GM12878 (cell line): ENCODE data around the gene WHRN. TPM values are rescaled to one million over a fixed set of nuclear protein-coding genes. Genes with fewer than 3 reads are reported as not detected.

Experiments used
- ATAC-seq: fragments of 200-7000 bp; cut with Tn5 transposase; 3 replicates; pipeline ENCODE4 v1.9.1; 2020; ENCODE audit warnings: mild to moderate bottlenecking, moderate library complexity
- BruUV-seq: library from RNA; stranded (reverse); fragments of 400-500 nt; replicated peaks from 2 replicates; lab custom pipeline; 2021; lab: Mats Ljungman, UMichigan
- CTCF ChIA-PET: fragments of 300-600 bp; sonication (Branson Sonifier 250); formaldehyde crosslinking; extraction: SDS; loops from one replicate; lab custom pipeline; 2021; ENCODE audit warnings: inconsistent platforms; lab: Yijun Ruan, JAX
- POLR2A ChIA-PET: fragments of 350-600 bp; formaldehyde crosslinking; extraction: SDS; loops from one replicate; lab custom pipeline; 2021; ENCODE audit warnings: inconsistent platforms; lab: Charles Lee
- RAD21 ChIA-PET: fragments of 300-600 bp; sonication (Branson Sonifier 250); formaldehyde crosslinking; loops from one replicate; lab custom pipeline; 2023; ENCODE audit warnings: antibody characterized with exemption; ENCODE audit not compliant: unreplicated experiment; lab: Charles Lee
- SMC1A ChIA-PET: fragments of 300-600 bp; sonication (Branson Sonifier 250); formaldehyde crosslinking; loops from one replicate; lab custom pipeline; 2023; ENCODE audit not compliant: unreplicated experiment, uncharacterized antibody; lab: Charles Lee
- DNase-seq: peaks from one replicate; pipeline ENCODE4 v3.0.0-alpha.2; 2011; ENCODE audit warnings: low read depth, low spot score
- FAIRE-seq: peaks from 3 replicates; lab custom pipeline; 2011; peaks lifted over from hg19 to GRCh38; lab: Jason Lieb, UNC
- H2AFZ ChIP-seq: 2 replicates; pipeline ENCODE4 v1.6.0; 2011; ENCODE audit warnings: low read depth, low read length, control low read depth; ENCODE audit not compliant: control insufficient read depth
- H3K27ac ChIP-seq: 2 replicates; pipeline ENCODE4 v1.5.1; 2011; ENCODE audit warnings: control low read depth; ENCODE audit not compliant: control insufficient read depth, insufficient read depth
- H3K27me3 ChIP-seq, 2 experiments: replicated peaks in 1 of 2; 2 replicates each; pipeline versions ENCODE4 v1.6.0 to v1.6.1; 2011; ENCODE audit warnings: low read length in 1 of 2; ENCODE audit not compliant: control insufficient read depth in 2 of 2, insufficient read depth in 2 of 2
- H3K36me3 ChIP-seq, 2 experiments: 2 replicates each; pipeline ENCODE4 v1.5.1; 2011; ENCODE audit warnings: low read length in 1 of 2; ENCODE audit not compliant: control insufficient read depth in 2 of 2, insufficient read depth in 2 of 2
- H3K4me1 ChIP-seq: 2 replicates; pipeline ENCODE4 v1.6.1; 2011; ENCODE audit warnings: mild to moderate bottlenecking, low read length, moderate library complexity, mixed read lengths; ENCODE audit not compliant: control insufficient read depth, insufficient read depth
- H3K4me2 ChIP-seq: 2 replicates; pipeline ENCODE4 v1.6.0; 2011; ENCODE audit warnings: control low read depth; ENCODE audit not compliant: control insufficient read depth, insufficient read depth
- H3K4me3 ChIP-seq: fragments of 200-600 bp; sonication (generic); 2 replicates; pipeline ENCODE4 v1.5.1; 2016
- H3K79me2 ChIP-seq: 2 replicates; pipeline ENCODE4 v1.6.0; 2011; ENCODE audit warnings: low read length; ENCODE audit not compliant: control insufficient read depth, insufficient read depth
- H3K9ac ChIP-seq: 2 replicates; pipeline ENCODE4 v1.8.0; 2011; ENCODE audit warnings: low read length, control low read depth, mixed read lengths; ENCODE audit not compliant: control insufficient read depth, insufficient read depth
- H3K9me3 ChIP-seq: replicated peaks from 3 replicates; pipeline ENCODE4 v1.5.1; 2011; ENCODE audit warnings: mild to moderate bottlenecking, low read length; ENCODE audit not compliant: control insufficient read depth, insufficient read depth
- H4K20me1 ChIP-seq: 2 replicates; pipeline ENCODE4 v1.6.0; 2011; ENCODE audit not compliant: control insufficient read depth, insufficient read depth
- BMI1 ChIP-seq: fragments of 450-650 bp; IDR thresholded peaks from 2 replicates; pipeline ENCODE4 v1.6.1; 2016; ENCODE audit warnings: mild to moderate bottlenecking, moderate library complexity, borderline replicate concordance
- CREM ChIP-seq: IDR thresholded peaks from 2 replicates; pipeline ENCODE4 v1.6.1; 2014; ENCODE audit warnings: antibody characterized with exemption, low read depth
- CTCF ChIP-seq, 3 experiments: IDR thresholded peaks in 2 of 3; conservative IDR thresholded peaks in 1 of 3; 2 replicates each; pipeline ENCODE4 v1.5.1; 2011; ENCODE audit warnings: low read depth in 3 of 3, low read length in 3 of 3, mild to moderate bottlenecking in 3 of 3, control low read depth in 2 of 3, moderate library complexity in 2 of 3, inconsistent platforms in 1 of 3, mixed read lengths in 1 of 3; ENCODE audit not compliant: control insufficient read depth in 2 of 3, insufficient read depth in 1 of 3; ENCODE audit errors: extremely low read depth in 1 of 3
- FOXM1 ChIP-seq: IDR thresholded peaks from 2 replicates; pipeline ENCODE4 v1.6.1; 2012; ENCODE audit warnings: low read depth, mild to moderate bottlenecking, inconsistent platforms, low read length, moderate library complexity
- SMARCA5 ChIP-seq: fragments of 450-650 bp; IDR thresholded peaks from 2 replicates; pipeline ENCODE4 v1.6.1; 2017; ENCODE audit warnings: mild to moderate bottlenecking
- SUPT20H ChIP-seq: IDR thresholded peaks from 2 replicates; pipeline ENCODE4 v1.6.1; 2011; ENCODE audit warnings: low read depth, mild to moderate bottlenecking, low read length, moderate library complexity, borderline replicate concordance; ENCODE audit not compliant: control insufficient read depth
- ZBTB33 ChIP-seq: fragments of 450-650 bp; IDR thresholded peaks from 2 replicates; pipeline ENCODE4 v1.6.1; 2017; ENCODE audit warnings: mild to moderate bottlenecking
- ZNF217 ChIP-seq: fragments of 450-650 bp; IDR thresholded peaks from 2 replicates; pipeline ENCODE4 v1.6.1; 2017; ENCODE audit warnings: antibody characterized with exemption, mild to moderate bottlenecking
- ZNF384 ChIP-seq: IDR thresholded peaks from 2 replicates; pipeline ENCODE4 v1.6.1; 2012; ENCODE audit warnings: low read depth, mild to moderate bottlenecking, low read length, improper control_type of control experiment, borderline replicate concordance
- ZNF592 ChIP-seq: fragments of 450-650 bp; IDR thresholded peaks from 2 replicates; pipeline ENCODE4 v1.6.1; 2017; ENCODE audit warnings: mild to moderate bottlenecking, moderate library complexity
- WGBS: methylation state at CpG from one replicate; pipeline ENCODE4 v1.1.6; 2016; ENCODE audit warnings: low lambda C conversion rate; ENCODE audit not compliant: insufficient replicate concordance, insufficient coverage; ENCODE audit errors: missing lambda C conversion rate; 5-methylcytosine and 5-hydroxymethylcytosine counted together
- in situ Hi-C: fragments of 300-500 bp; cut with MboI; formaldehyde crosslinking; loops from 9 replicates; pipeline ENCODE4 v1.14.3; 2018; ENCODE audit warnings: mixed read lengths
- intact Hi-C: fragments of 100-400 bp; cut with micrococcal nuclease; formaldehyde crosslinking; loops from one replicate; pipeline ENCODE4 v1.14.2; 2022; ENCODE audit not compliant: unreplicated experiment
- polyA plus RNA-seq, 11 experiments: library from polyadenylated mRNA; depleted of rRNA in 4 of 11; unstranded in 6 of 11; stranded (reverse) in 5 of 11; fragments of >200 nt; fragmentation: Nextera tagmentation in 4 of 11; fragmentation: Illumina TruSeq in 1 of 11; extraction: Ambion mirVana in 4 of 11; extraction: Trizol in 1 of 11; gene quantifications; 1 replicate in 1 of 11; 2 replicates in 10 of 11; pipeline versions ENCODE4 v1.2.1 to v1.2.3, GENCODE V29; 2011 to 2016; ENCODE audit warnings: inconsistent platforms in 2 of 11, missing spikeins in 2 of 11, low read depth in 1 of 11
- total RNA-seq, 4 experiments: library from RNA; depleted of rRNA in 3 of 4; stranded (reverse); fragments of >200 nt in 3 of 4; fragmentation: Illumina TruSeq in 1 of 4; extraction: Trizol in 1 of 4; gene quantifications; 2 replicates each; pipeline versions ENCODE4 v1.2.1 to v1.2.3, GENCODE V29; 2013 to 2021

The WHRN gene
- total and polyA plus RNA-seq, 10 of the 15 experiments (the other 5 are each of a cell fraction or from before 2014, with no cell fraction given): 0.04 to 18.2 (median 0.68) TPM; not detected in 1

- no peak for TF ChIP-seq CTCF (IDR thresholded peaks at IDR 0.05 in 2 of 3, conservative IDR thresholded peaks at IDR 0.05 in 1 of 3; ENCODE audit: control insufficient read depth in 2 of 3, extremely low read depth in 1 of 3, insufficient read depth in 1 of 3, low read depth in 3 of 3, low read length in 3 of 3)
- TF ChIP-seq BMI1: no peak
- TF ChIP-seq ZNF217: no peak
Measured at GRCh38 chr9:114423181-114423580, 82.1 kb downstream of the WHRN start (continued).

- no peaks in the 10 kb centered on the region for H3K27me3 ChIP-seq
- no peaks in the 10 kb centered on the region for H3K36me3 ChIP-seq
- in situ Hi-C loops (no loop called here), intact Hi-C loops (no loop called here)
- FAIRE-seq (no peak), DNase-seq (no peak), ATAC-seq (no peak)
- no peaks in the 10 kb centered on the region for H3K4me1 ChIP-seq
- H3K27ac ChIP-seq: no peak overlapping the region
- no peaks in the 10 kb centered on the region for H3K79me2 ChIP-seq
- H2AFZ ChIP-seq: no peak overlapping the region
- no peaks in the 10 kb centered on the region for H3K9me3 ChIP-seq
- POLR2A ChIA-PET: no interaction called here
- RAD21 ChIA-PET: no interaction called here
- H4K20me1 ChIP-seq: no peaks in the 10 kb centered on the region
- WGBS: 30% methylated on average over 2 of the region's 2 CpGs
- SMC1A ChIA-PET: interaction anchor here (1.4 kb wide), 1 partner anchor 14 kb away, joined by 5 read pairs; no protein-coding TSS in a partner anchor
- no peak overlapping the region for H3K9ac ChIP-seq
- H3K4me3 ChIP-seq: no peak overlapping the region
- TF ChIP-seq ZNF592 (no peak), ZBTB33 (no peak), SUPT20H (no peak), SMARCA5 (no peak), ZNF384 (no peak), CREM (no peak), FOXM1 (no peak)
- BruUV-seq: no TSS peak
- H3K4me2 ChIP-seq: no peak overlapping the region
- CTCF ChIA-PET: no interaction called here
Measured at GRCh38 chr9:114421147-114421546, 84.1 kb downstream of the WHRN start.
